GM10248 (cell line): ENCODE results near the gene STX1B.

Experiments used
- CTCF ChIA-PET: fragments of 300-600 bp; sonication (Branson Sonifier 250); formaldehyde crosslinking; extraction: SDS; loops from one replicate; lab custom pipeline; 2021; ENCODE audit warnings: antibody characterized with exemption; lab: Yijun Ruan, JAX
- POLR2A ChIA-PET: fragments of 350-650 bp; sonication (Branson Sonifier 250); formaldehyde crosslinking; extraction: SDS; loops from one replicate; lab custom pipeline; 2020; ENCODE audit warnings: antibody characterized with exemption; lab: Yijun Ruan, JAX
- DNase-seq: peaks from one replicate; pipeline ENCODE4 v3.0.0; 2012; ENCODE audit errors: extremely low spot score
- CTCF ChIP-seq: IDR thresholded peaks from 2 replicates; pipeline ENCODE4 v1.5.1; 2012; ENCODE audit warnings: mild to moderate bottlenecking, low read depth; ENCODE audit errors: extremely low read depth, missing control alignments, control extremely low read depth

STX1B gene

DNA sequence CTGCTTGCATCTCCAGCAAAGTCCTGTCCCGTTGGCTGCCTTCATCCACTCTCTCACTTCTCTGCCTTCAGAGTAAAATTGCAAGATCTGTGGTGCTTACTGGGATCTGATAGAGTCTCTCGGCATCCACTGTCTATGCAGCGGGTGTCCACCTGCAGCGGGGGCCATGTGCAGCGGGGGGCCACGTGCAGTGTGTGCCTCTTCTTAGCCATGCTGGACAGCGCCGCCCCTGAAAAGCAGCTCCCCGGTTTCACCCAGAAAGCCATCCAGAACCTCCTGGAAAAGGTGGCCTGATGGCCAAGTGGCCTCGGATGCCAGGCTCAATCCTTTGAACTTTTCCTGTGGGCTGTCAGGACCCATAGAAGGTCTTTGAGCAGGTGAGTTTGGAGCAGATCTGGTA is 32.4 kb upstream of the STX1B start:
- no peak for DNase-seq
- POLR2A ChIA-PET: interaction anchor here (0.6 kb wide), 1 partner anchor 75 kb away, joined by 5 read pairs; no protein-coding TSS in a partner anchor
- TF ChIP-seq CTCF: no peak
- CTCF ChIA-PET: interaction anchor here (1.3 to 1.9 kb wide), 2 partner anchors 17 to 31 kb away, joined by 3 to 4 read pairs; partner anchors contain the start of genes ZNF646 and ZNF668

DNA sequence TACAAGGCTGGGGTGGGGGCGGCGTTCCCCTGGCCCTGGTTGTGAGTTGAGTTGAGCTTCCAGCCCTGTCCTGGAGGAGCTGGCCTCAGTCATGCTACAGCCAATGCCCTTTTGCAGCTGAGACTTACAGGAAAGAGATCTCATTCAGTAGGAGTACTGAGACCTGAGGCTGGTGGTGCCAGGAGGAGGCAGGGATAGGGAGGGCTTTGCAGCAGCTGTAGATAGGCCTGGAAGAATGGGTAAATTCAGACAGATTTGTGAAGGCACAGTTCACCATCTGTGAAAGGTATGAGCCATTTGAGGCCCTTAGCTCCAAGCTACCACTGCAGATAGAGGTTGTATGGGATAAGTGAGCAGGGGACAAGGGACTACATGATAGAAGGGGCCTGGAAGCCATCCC is 28.6 kb upstream of the STX1B start:
- TF ChIP-seq CTCF: no peak
- CTCF ChIA-PET: interaction anchor here (2.0 kb wide), 1 partner anchor 54 kb away, joined by 8 read pairs; the partner anchor contains the start of gene HSD3B7
- POLR2A ChIA-PET: no interaction called here
- DNase-seq: no peak

- POLR2A ChIA-PET: no interaction called here
- CTCF ChIA-PET: no interaction called here
- no peak for TF ChIP-seq CTCF
- no peak for DNase-seq
Measured at GRCh38 chr16:31036691-31037090, 26.3 kb upstream of the STX1B start.

GRCh38 chr16:31033709-31034492 is 23.5 kb upstream of the STX1B start:
- CTCF ChIA-PET: interaction anchor here (0.8 to 1.2 kb wide), 4 partner anchors 48 to 109 kb away, joined by 3 to 4 read pairs (median 3); partner anchors contain the start of gene HSD3B7

DNA sequence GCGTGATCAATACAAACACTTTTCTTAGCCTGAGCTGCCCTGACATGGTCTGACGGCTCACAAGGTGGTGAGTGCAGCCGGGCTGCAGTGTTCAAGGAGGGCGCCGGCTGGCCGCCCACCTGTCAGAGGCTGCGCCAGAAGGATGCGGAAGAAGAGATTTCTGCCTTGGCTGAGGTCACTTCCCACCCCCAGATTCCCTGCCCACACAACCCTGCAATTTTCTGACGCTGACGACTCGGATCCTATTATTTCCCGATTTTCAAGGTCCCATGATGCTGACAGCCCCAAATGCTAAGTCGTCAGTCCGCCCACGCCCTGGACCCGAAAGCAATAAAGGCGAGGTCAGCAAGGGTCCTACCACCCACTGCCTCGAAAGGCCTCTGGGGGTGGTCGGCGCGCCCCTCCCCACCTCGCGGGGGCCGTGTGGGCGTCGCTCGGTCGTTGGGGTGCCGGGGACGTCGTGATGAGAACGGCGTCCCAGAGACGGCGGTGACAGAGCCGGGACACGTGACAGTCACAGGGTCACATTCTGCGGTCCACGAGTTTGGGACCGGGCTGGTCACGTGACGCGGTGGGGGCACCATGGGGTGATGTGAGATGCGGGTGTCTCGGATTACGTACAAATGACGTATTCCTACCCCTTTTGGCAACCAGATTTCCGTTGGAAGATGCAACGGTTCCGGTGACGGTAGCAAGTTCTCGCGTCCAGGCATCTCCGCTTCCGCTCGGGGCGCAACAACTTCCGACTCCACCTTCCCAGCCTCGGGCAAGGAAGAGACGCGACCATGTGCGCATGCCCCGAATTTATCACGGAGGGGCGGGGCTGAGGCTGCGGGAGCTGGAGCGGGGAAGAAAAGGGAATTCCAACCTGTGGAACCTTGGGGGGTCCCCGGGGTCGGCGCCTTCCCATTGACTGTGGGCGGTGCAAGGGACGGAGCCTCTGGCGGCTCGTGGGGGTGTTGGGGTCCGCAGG is 22.6 kb upstream of the STX1B start, which contains the start of gene STX4:
TSS of gene STX4 (plus strand) at position 823 of the 973 bp plus-strand sequence. CDS start 248 bp downstream, outside the sequence.
- TF ChIP-seq CTCF: no peak
- DNase-seq: peak; percentile 96
- CTCF ChIA-PET: interaction anchor here (0.8 to 1.5 kb wide), 4 partner anchors 47 to 110 kb away, joined by 3 to 4 read pairs (median 3); partner anchors contain the start of gene HSD3B7
- POLR2A ChIA-PET: interaction anchor here (0.7 to 1.0 kb wide), 2 partner anchors 41 to 131 kb away, joined by 3 to 4 read pairs; partner anchors contain the start of genes ZNF646 and ZNF668

More at GRCh38 chr16:31033709-31034492, 23.5 kb upstream of the STX1B start:
- DNase-seq: peak; percentile 94
- no peak for TF ChIP-seq CTCF
- POLR2A ChIA-PET: interaction anchor here (0.7 kb wide), 1 partner anchor 40 kb away, joined by 3 read pairs; the partner anchor contains the start of genes ZNF646 and ZNF668
